PFSK-1 (cell line): ENCODE results near the gene FAM53B.

Experiments used
- POLR2AphosphoS5 ChIP-seq: IDR thresholded peaks from 2 replicates; pipeline ENCODE4 v1.6.1; 2012; ENCODE audit warnings: low read depth, mild to moderate bottlenecking, control low read depth, low read length, moderate library complexity
- REST ChIP-seq, 2 experiments: IDR thresholded peaks; 2 replicates each; pipeline versions ENCODE4 v1.6.1 to v1.8.0; 2011 to 2012; ENCODE audit warnings: low read depth in 2 of 2, low read length in 2 of 2, control low read depth in 1 of 2, inconsistent platforms in 1 of 2, mild to moderate bottlenecking in 1 of 2, moderate library complexity in 1 of 2; ENCODE audit not compliant: insufficient read depth in 1 of 2
- SIN3A ChIP-seq: IDR thresholded peaks from 2 replicates; pipeline ENCODE4 v1.6.1; 2012; ENCODE audit warnings: mild to moderate bottlenecking, low read length, moderate library complexity, borderline replicate concordance; ENCODE audit not compliant: insufficient read depth
- TAF1 ChIP-seq: IDR thresholded peaks from 2 replicates; pipeline ENCODE4 v1.6.1; 2012; ENCODE audit warnings: low read length, control low read depth, borderline replicate concordance; ENCODE audit not compliant: insufficient read depth

- TF ChIP-seq TAF1 (no peak), POLR2AphosphoS5 (no peak), SIN3A (no peak), REST (IDR thresholded peaks at IDR 0.05; ENCODE audit: insufficient read depth in 1 of 2, low read depth in 2 of 2, low read length in 2 of 2) (no peak)
These were observed 104.1 kb downstream of the FAM53B start for GRCh38 chr10:124640056-124640455.
